Sciatic nerve (tissue), 2 donors: ENCODE results near the gene PHACTR3. TPM values are rescaled to one million over a fixed set of nuclear protein-coding genes. Genes with fewer than 3 reads are reported as not detected.
"Not testable (repeated sequence)": the region's sequence is repeated elsewhere in the genome, so short reads cannot be mapped to it uniquely, and the experiment has no call there.

Source experiments
- ATAC-seq: fragments of 200-7000 bp; cut with Tn5 transposase; one replicate; pipeline ENCODE4 v1.9.1; 2020; ENCODE audit warnings: mild to moderate bottlenecking, moderate library complexity
- DNase-seq: peaks from one replicate; pipeline ENCODE4 v3.0.0-alpha.2; 2020; ENCODE audit warnings: low spot score
- intact Hi-C: fragments of 100-400 bp; cut with DNase I; formaldehyde crosslinking; loops from one replicate; pipeline ENCODE4 v1.14.2; 2022
- total RNA-seq: library from RNA; stranded (reverse); fragmentation: NEBNext Ultra II Directional; extraction: Animal tissue kit (Norgen Biotek cat#: 25700); gene quantifications from one replicate; pipeline ENCODE4 v1.2.1, GENCODE V29; 2021
- donor health status: DM: no; HTN: no; CAD: no.
- donor health status: DM: no; HTN: no; CAD: no.

The PHACTR3 gene
- total RNA-seq, 1 donor from 2014 or later = not detected

DNA sequence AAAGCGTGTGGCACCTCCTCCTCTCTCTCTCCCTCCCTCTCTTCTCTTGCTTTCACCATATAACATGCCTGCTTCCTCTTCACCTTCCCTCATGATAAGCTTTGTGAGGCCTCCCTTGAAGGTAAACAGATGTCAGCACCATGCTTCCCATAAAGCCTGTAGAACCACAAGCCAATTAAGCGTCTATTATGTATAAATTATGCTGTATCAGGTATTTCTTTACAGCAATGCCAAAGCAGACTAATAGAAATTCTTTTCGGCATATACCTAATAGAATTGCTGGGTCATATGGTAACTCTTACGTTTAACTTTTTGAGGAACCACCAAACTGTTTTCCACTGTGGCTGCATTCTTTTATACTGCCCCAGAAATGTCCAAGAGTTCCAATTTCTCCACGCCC lies 254.1 kb downstream of the PHACTR3 start:
- intact Hi-C loops = no loop called here
- ATAC-seq = no peak
- DNase-seq = no peak

DNA sequence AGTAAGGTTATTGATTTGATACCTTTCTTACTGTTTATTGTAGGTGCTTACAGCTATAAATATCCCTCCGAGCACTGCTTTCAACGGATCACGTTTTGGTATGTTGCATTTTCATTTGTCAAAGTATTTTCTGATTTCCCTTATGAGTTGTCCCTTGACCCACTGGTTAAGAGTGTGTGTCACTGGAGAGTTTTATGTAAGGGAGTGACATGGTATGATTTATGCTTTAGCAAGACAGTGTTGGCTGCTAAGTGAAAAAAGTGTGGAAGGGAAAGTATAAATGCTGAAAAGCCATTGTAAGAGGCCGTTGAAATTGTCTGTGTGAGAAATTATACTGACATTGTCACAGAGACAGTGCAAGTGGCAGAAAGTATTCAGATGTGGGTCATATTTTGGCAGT lies 257.1 kb downstream of the PHACTR3 start:
- DNase-seq = no peak
- ATAC-seq = no peak
- intact Hi-C loops = no loop called here

DNA sequence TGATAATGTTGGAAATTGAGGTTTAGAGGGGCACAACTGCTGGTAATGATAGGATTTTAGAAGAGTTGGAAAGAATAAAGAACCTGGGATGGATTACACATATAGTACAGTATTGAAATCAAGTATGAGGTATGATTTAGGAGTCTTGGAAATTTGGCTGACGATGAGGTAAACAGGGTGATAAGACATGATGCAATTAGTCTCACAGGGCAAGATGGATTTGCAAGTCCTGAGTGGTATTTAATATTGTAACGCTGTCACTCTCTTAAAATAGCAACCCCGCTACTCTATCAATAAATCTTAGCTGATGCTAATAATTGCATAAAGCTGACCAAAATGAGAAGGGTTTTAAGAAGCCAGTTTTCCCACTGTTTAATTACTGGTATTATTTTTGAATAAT lies 258.7 kb downstream of the PHACTR3 start:
- DNase-seq (no peak), ATAC-seq (no peak)
- intact Hi-C loops = no loop called here

- ATAC-seq (no peak), DNase-seq (no peak)
- intact Hi-C loops = no loop called here
These were observed 260.4 kb downstream of the PHACTR3 start for GRCh38 chr20:59864726-59865125.

GRCh38 chr20:59866338-59866737 lies 262.0 kb downstream of the PHACTR3 start:
- intact Hi-C loops = no loop called here
- no peak for ATAC-seq
- DNase-seq = no peak

GRCh38 chr20:59871096-59871495 lies 266.8 kb downstream of the PHACTR3 start:
- ATAC-seq = no peak
- intact Hi-C loops = no loop called here
- DNase-seq = no peak

- ATAC-seq = no peak
These were observed 269.1 kb downstream of the PHACTR3 start for GRCh38 chr20:59873409-59873808.

GRCh38 chr20:59880198-59880597 lies 275.9 kb downstream of the PHACTR3 start:
- ATAC-seq (no peak), DNase-seq (no peak)
- intact Hi-C loops = no loop called here

More at GRCh38 chr20:59873409-59873808, 269.1 kb downstream of the PHACTR3 start:
- intact Hi-C loops = no loop called here
- DNase-seq = no peak

GRCh38 chr20:59884494-59884893 lies 280.2 kb downstream of the PHACTR3 start:
- ATAC-seq (no peak), DNase-seq (no peak)
- intact Hi-C loops = no loop called here

DNA sequence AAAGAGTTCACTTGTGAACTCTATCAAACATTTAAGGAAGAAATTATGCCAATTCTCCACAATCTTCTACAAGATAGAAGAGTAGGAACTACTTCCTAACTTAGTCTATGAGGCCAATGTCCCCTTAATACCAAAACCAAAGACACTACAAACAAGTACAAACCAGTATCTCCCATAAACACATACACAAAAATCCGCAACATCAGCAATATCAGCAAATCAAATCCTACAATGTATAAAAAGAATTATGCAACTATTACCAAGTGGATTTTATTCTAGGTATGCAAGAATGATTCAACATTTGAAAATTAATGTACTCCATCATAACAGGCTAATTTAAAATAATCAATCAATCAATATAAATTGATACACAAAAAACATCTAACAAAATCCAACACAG lies 283.7 kb downstream of the PHACTR3 start:
- ATAC-seq = no peak
- DNase-seq = no peak
- intact Hi-C loops = no loop called here

DNA sequence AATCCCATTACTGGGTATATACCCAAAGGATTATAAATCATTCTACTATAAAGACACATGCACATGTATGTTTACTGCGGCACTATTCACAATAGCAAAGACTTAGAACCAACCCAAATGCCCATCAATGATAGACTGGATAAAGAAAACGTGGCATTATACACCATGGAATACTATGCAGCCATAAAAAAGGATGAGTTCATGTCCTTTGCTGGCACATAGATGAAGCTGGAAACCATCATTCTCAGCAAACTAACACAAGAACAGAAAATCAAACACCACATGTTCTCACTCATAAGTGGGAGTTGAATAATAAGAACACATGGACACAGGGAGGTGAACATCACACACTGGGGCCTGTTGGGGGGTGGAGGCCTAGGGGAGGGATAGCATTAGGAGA lies 285.7 kb downstream of the PHACTR3 start:
- DNase-seq, intact Hi-C loops, ATAC-seq: not testable (repeated sequence)

DNA sequence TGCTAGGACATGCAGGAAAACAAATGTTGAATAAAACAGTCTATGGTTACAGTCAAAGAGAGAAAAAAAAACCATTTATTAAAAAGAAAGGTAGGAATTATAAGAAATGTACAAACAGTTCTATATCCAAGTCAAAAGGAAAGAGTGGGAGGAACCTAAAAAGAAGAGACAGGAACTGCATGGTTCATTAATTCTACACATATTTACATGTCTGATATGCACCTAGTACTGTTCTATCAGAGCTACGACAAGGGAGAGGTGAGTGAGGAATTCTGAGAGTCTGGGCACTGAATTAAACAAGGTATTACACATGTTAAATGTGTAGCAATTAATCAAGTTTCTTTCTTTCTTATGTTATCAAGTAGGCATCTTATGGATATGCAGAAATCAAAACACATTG lies 287.2 kb downstream of the PHACTR3 start:
- intact Hi-C loops = no loop called here
- ATAC-seq (no peak), DNase-seq (no peak)

DNA sequence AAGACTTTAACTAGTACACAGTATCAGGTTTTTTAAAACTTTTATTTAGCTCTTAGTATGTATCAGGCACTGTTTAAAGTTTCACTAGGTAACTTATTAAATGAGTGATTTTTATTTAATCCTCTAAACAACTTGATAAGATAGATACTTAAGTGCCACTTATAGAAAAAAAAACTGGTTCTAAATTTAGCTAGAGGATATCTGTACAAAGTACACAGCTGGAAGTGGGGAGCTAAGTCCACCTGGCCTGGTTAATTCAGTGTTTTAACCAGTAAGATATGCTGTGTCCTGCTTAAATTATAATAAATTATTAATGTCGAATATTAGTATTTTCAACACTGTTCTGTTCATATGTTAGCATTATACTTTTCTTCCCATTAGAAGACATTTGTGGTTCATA lies 291.6 kb downstream of the PHACTR3 start:
- DNase-seq = no peak
- intact Hi-C loops = no loop called here
- ATAC-seq = no peak
